Stomach smooth muscle (tissue), 2 donors: ENCODE data around the gene SMARCA2.
A peak's percentile ranks its signal among the peaks of the same experiment; 100 is the strongest.

Experiments used
- H3K27ac ChIP-seq: one replicate; pipeline ENCODE4 v1.7.0; 2013; ENCODE audit warnings: mild to moderate bottlenecking, low read length, inconsistent platforms
- H3K27me3 ChIP-seq, 2 donors: one replicate each; pipeline ENCODE4 v1.7.0; 2013; ENCODE audit warnings: low read length in 2 of 2; ENCODE audit not compliant: insufficient read depth in 2 of 2, control insufficient read depth in 1 of 2
- H3K36me3 ChIP-seq, 2 donors: one replicate each; pipeline ENCODE4 v1.7.0; 2013; ENCODE audit warnings: low read length in 2 of 2; ENCODE audit not compliant: control insufficient read depth in 2 of 2, insufficient read depth in 2 of 2
- H3K4me1 ChIP-seq: one replicate; pipeline ENCODE4 v1.7.0; 2013; ENCODE audit warnings: low read length; ENCODE audit not compliant: control insufficient read depth, insufficient read depth
- H3K4me3 ChIP-seq, 2 donors: one replicate each; pipeline ENCODE4 v1.7.0; 2013; ENCODE audit warnings: low read length in 2 of 2
- H3K9ac ChIP-seq, 2 donors: one replicate each; pipeline ENCODE4 v1.7.0; 2013; ENCODE audit warnings: low read length in 2 of 2, mild to moderate bottlenecking in 1 of 2
- H3K9me3 ChIP-seq, 2 donors: one replicate each; pipeline ENCODE4 v1.7.0; 2013; ENCODE audit warnings: low read length in 2 of 2; ENCODE audit not compliant: control insufficient read depth in 2 of 2
- donor health status: healthy.
- donor health status: Pancreatic carcinoma.

Gene SMARCA2

GRCh38 chr9:2230362-2230761, 215.2 kb downstream of the SMARCA2 start:
- H3K4me3 ChIP-seq: no peak overlapping the region
- H3K27ac ChIP-seq: no peak overlapping the region
- no peaks in the 10 kb centered on the region for H3K9me3 ChIP-seq
- H3K36me3 ChIP-seq: no peaks in the 10 kb centered on the region
- H3K4me1 ChIP-seq: peaks cover 29% of the 10 kb centered on the region
- no peaks in the 10 kb centered on the region for H3K27me3 ChIP-seq
- H3K9ac ChIP-seq: no peak overlapping the region

GRCh38 chr9:2231101-2231500, 216.0 kb downstream of the SMARCA2 start:
- Histone ChIP-seq H3K4me1 (peaks cover 30% of the 10 kb centered on the region), H3K27ac (peak overlapping the region; percentile 11), H3K27me3 (no peaks in the 10 kb centered on the region)

GRCh38 chr9:2231829-2232228, 216.7 kb downstream of the SMARCA2 start:
- Histone ChIP-seq H3K4me3 (no peak overlapping the region), H3K9me3 (no peaks in the 10 kb centered on the region), H3K27me3 (no peaks in the 10 kb centered on the region), H3K36me3 (no peaks in the 10 kb centered on the region), H3K4me1 (peaks cover 30% of the 10 kb centered on the region), H3K9ac (no peak overlapping the region), H3K27ac (peak overlapping the region; percentile 49)

More at GRCh38 chr9:2231101-2231500, 216.0 kb downstream of the SMARCA2 start:
- Histone ChIP-seq H3K4me3 (no peak overlapping the region), H3K36me3 (no peaks in the 10 kb centered on the region), H3K9me3 (no peaks in the 10 kb centered on the region), H3K9ac (no peak overlapping the region)

GRCh38 chr9:2233274-2233673, 218.1 kb downstream of the SMARCA2 start:
- Histone ChIP-seq H3K4me3 (no peak overlapping the region), H3K27me3 (no peaks in the 10 kb centered on the region), H3K4me1 (peaks cover 30% of the 10 kb centered on the region), H3K9ac (no peak overlapping the region), H3K36me3 (no peaks in the 10 kb centered on the region), H3K9me3 (no peaks in the 10 kb centered on the region), H3K27ac (no peak overlapping the region)

GRCh38 chr9:2234371-2234893, 219.3 kb downstream of the SMARCA2 start:
- Histone ChIP-seq H3K4me3 (peak overlapping the region in 1 of 2 donors; percentile 56), H3K4me1 (peaks cover 30% of the 10 kb centered on the region), H3K36me3 (no peaks in the 10 kb centered on the region), H3K27me3 (no peaks in the 10 kb centered on the region), H3K27ac (peak overlapping the region; percentile 76), H3K9ac (peak overlapping the region in 1 of 2 donors; percentile 22), H3K9me3 (no peaks in the 10 kb centered on the region)

- Histone ChIP-seq H3K4me3 (no peak overlapping the region), H3K27ac (no peak overlapping the region), H3K27me3 (no peaks in the 10 kb centered on the region), H3K36me3 (no peaks in the 10 kb centered on the region), H3K9me3 (no peaks in the 10 kb centered on the region), H3K9ac (no peak overlapping the region), H3K4me1 (peaks cover 30% of the 10 kb centered on the region)
Measured at GRCh38 chr9:2235623-2236022, 220.5 kb downstream of the SMARCA2 start.

- Histone ChIP-seq H3K9ac (no peak overlapping the region), H3K27me3 (no peaks in the 10 kb centered on the region), H3K27ac (no peak overlapping the region)
Measured at GRCh38 chr9:2236850-2237249, 221.7 kb downstream of the SMARCA2 start.

GRCh38 chr9:2241461-2241835, 226.3 kb downstream of the SMARCA2 start:
- Histone ChIP-seq H3K36me3 (no peaks in the 10 kb centered on the region), H3K4me3 (peak overlapping the region; percentile 74 to 82), H3K27me3 (no peaks in the 10 kb centered on the region), H3K9ac (peak overlapping the region in 1 of 2 donors; percentile 72), H3K4me1 (peaks cover 18% of the 10 kb centered on the region), H3K9me3 (peaks cover 0 to 5% of the 10 kb centered on the region in 2 donors), H3K27ac (peak overlapping the region; percentile 67)

More at GRCh38 chr9:2236850-2237249, 221.7 kb downstream of the SMARCA2 start:
- no peak overlapping the region for H3K4me3 ChIP-seq
- no peaks in the 10 kb centered on the region for H3K9me3 ChIP-seq
- H3K36me3 ChIP-seq: no peaks in the 10 kb centered on the region
- H3K4me1 ChIP-seq: peaks cover 35% of the 10 kb centered on the region

GRCh38 chr9:2241836-2242741, 226.9 kb downstream of the SMARCA2 start:
- Histone ChIP-seq H3K4me1 (peaks cover 18% of the 10 kb centered on the region), H3K4me3 (peak overlapping the region; percentile 74 to 82), H3K36me3 (no peaks in the 10 kb centered on the region), H3K9ac (peak overlapping the region; percentile 72 to 79), H3K9me3 (peaks cover 0 to 5% of the 10 kb centered on the region in 2 donors), H3K27me3 (no peaks in the 10 kb centered on the region), H3K27ac (peak overlapping the region; percentile 67)

- H3K4me1 ChIP-seq: peaks cover 18% of the 10 kb centered on the region
- peak overlapping the region; percentile 74 to 82 for H3K4me3 ChIP-seq
- peak overlapping the region; percentile 67 for H3K27ac ChIP-seq
- peak overlapping the region; percentile 13 to 79 for H3K9ac ChIP-seq
- H3K36me3 ChIP-seq: no peaks in the 10 kb centered on the region
- no peaks in the 10 kb centered on the region for H3K27me3 ChIP-seq
- H3K9me3 ChIP-seq: peaks cover 0 to 5% of the 10 kb centered on the region in 2 donors
Measured at GRCh38 chr9:2242831-2243330, 227.7 kb downstream of the SMARCA2 start.
